BLaER1 treated with 17β-estradiol and CSF1 and Interleukin-3, amounts not matched to agents 10 nM and 100 nM (cell line): ENCODE data around the gene SLC19A1.

ENCODE experiments used
- H3K27ac ChIP-seq, 11 experiments: shearing (Covaris generic); formaldehyde crosslinking; 2 replicates each; pipeline ENCODE4 v1.8.1; 2022
- H3K27me3 ChIP-seq, 11 experiments: shearing (Covaris generic); formaldehyde crosslinking; 2 replicates each; pipeline ENCODE4 v1.8.1; 2022
- H3K36me3 ChIP-seq, 11 experiments: shearing (Covaris generic); formaldehyde crosslinking; 2 replicates each; pipeline ENCODE4 v1.8.1; 2022
- H3K4me1 ChIP-seq, 10 experiments: shearing (Covaris generic); formaldehyde crosslinking; 2 replicates each; pipeline ENCODE4 v1.8.1; 2022
- H3K4me2 ChIP-seq, 11 experiments: shearing (Covaris generic); formaldehyde crosslinking; 2 replicates each; pipeline ENCODE4 v1.8.1; 2022
- H3K4me3 ChIP-seq, 10 experiments: shearing (Covaris generic); formaldehyde crosslinking; 2 replicates each; pipeline ENCODE4 v1.8.1; 2022
- H3K9ac ChIP-seq, 11 experiments: shearing (Covaris generic); formaldehyde crosslinking; 2 replicates each; pipeline ENCODE4 v1.8.1; 2022
- H3K9me3 ChIP-seq, 11 experiments: shearing (Covaris generic); formaldehyde crosslinking; replicated peaks in 1 of 11; 2 replicates each; pipeline ENCODE4 v1.8.1; 2022
- H4K20me1 ChIP-seq, 11 experiments: shearing (Covaris generic); formaldehyde crosslinking; 2 replicates each; pipeline ENCODE4 v1.8.1; 2022
- Cebpa-rat ChIP-seq, 11 experiments: shearing (Covaris generic); IDR thresholded peaks; 2 replicates each; pipeline ENCODE4 v1.8.1; 2022

SLC19A1 gene

DNA sequence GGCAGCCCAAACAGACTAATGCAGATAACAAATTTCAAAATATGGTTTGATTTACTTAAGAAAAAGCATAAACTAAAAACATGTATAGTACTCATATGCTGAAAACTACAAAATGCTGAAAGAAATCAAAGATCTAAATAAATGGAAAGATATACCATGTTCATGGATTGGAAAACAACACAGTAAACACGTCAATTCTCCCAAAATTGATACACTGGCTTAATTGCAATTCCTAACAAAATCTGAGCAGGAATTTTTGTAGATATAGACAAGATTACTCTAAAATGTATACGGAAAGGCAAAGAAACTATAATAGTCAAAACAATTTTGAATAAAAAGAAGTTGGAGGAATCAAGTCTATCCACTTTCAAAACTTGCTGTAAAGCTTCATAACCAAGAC lies 21.0 kb downstream of the SLC19A1 start:
- Histone ChIP-seq H3K4me1 (peaks cover 16 to 32% (median 25%) of the 10 kb centered on the region in 10 experiments), H3K4me2 (no peak overlapping the region), H3K27me3 (no peaks in the 10 kb centered on the region), H3K4me3 (peak overlapping the region in 1 of 10 experiments; percentile 36; a peak in 3 of 20 replicates), H4K20me1 (no peaks in the 10 kb centered on the region; a peak in 1 of 22 replicates), H3K27ac (no peak overlapping the region), H3K36me3 (peaks cover 71 to 94% (median 91%) of the 10 kb centered on the region in 11 experiments), H3K9ac (no peak overlapping the region), H3K9me3 (peaks cover 61 to 78% (median 63%) of the 10 kb centered on the region in 11 experiments)
- no peak for TF ChIP-seq Cebpa-rat (IDR thresholded peaks at IDR 0.05)

GRCh38 chr21:45519182-45519581 lies 23.1 kb downstream of the SLC19A1 start:
- Histone ChIP-seq H3K27me3 (no peaks in the 10 kb centered on the region), H3K4me3 (peak overlapping the region in 6 of 10 experiments; percentile 17 to 36 (median 24); a peak in 6 of 20 replicates), H3K9me3 (peaks cover 57 to 66% (median 62%) of the 10 kb centered on the region in 11 experiments), H4K20me1 (peaks cover 0 to 9% (median 0%) of the 10 kb centered on the region in 11 experiments; a peak in 4 of 22 replicates), H3K4me1 (peaks cover 22 to 43% (median 34%) of the 10 kb centered on the region in 10 experiments), H3K36me3 (peaks cover 69 to 98% (median 96%) of the 10 kb centered on the region in 11 experiments), H3K27ac (peak overlapping the region in 8 of 11 experiments; percentile 63 to 82 (median 76); a peak in 12 of 22 replicates), H3K4me2 (peak overlapping the region in 3 of 11 experiments; percentile 66 to 72 (median 68); a peak in 3 of 22 replicates), H3K9ac (no peak overlapping the region)
- TF ChIP-seq Cebpa-rat (IDR thresholded peaks at IDR 0.05): no peak

GRCh38 chr21:45518742-45519141 lies 23.5 kb downstream of the SLC19A1 start:
- H4K20me1 ChIP-seq: peaks cover 0 to 11% (median 0%) of the 10 kb centered on the region in 11 experiments; a peak in 5 of 22 replicates
- no peaks in the 10 kb centered on the region for H3K27me3 ChIP-seq
- H3K4me2 ChIP-seq: peak overlapping the region in 9 of 11 experiments; percentile 28 to 73 (median 68); a peak in 14 of 22 replicates
- H3K27ac ChIP-seq: peak overlapping the region; percentile 54 to 82 (median 78); a peak in 20 of 22 replicates
- peaks cover 56 to 64% (median 60%) of the 10 kb centered on the region in 11 experiments for H3K9me3 ChIP-seq
- H3K9ac ChIP-seq: peak overlapping the region in 3 of 11 experiments; percentile 33 to 53 (median 46); a peak in 4 of 22 replicates
- no peak for TF ChIP-seq Cebpa-rat (IDR thresholded peaks at IDR 0.05)
- peak overlapping the region in 7 of 10 experiments; percentile 10 to 36 (median 22); a peak in 8 of 20 replicates for H3K4me3 ChIP-seq
- peaks cover 67 to 99% (median 98%) of the 10 kb centered on the region in 11 experiments for H3K36me3 ChIP-seq
- peaks cover 26 to 48% (median 38%) of the 10 kb centered on the region in 10 experiments for H3K4me1 ChIP-seq

GRCh38 chr21:45517249-45518065 lies 24.8 kb downstream of the SLC19A1 start:
- peak overlapping the region in 3 of 10 experiments; percentile 0 to 25 (median 23); a peak in 2 of 20 replicates for H3K4me3 ChIP-seq
- H3K27me3 ChIP-seq: no peaks in the 10 kb centered on the region
- TF ChIP-seq Cebpa-rat (IDR thresholded peaks at IDR 0.05): peak in 5 of 11 experiments; percentile 21 to 67 (median 53); a peak in 4 of 22 replicates
- H3K36me3 ChIP-seq: peaks cover 62 to 99% (median 96%) of the 10 kb centered on the region in 11 experiments
- peaks cover 0 to 24% (median 9%) of the 10 kb centered on the region in 11 experiments; a peak in 9 of 22 replicates for H4K20me1 ChIP-seq
- H3K9me3 ChIP-seq: peaks cover 43 to 51% (median 47%) of the 10 kb centered on the region in 11 experiments
- peak overlapping the region; percentile 54 to 82 (median 78); a peak in 21 of 22 replicates for H3K27ac ChIP-seq
- peak overlapping the region; percentile 50 to 73 (median 66) for H3K4me2 ChIP-seq
- peak overlapping the region in 9 of 11 experiments; percentile 46 to 68 (median 55); a peak in 16 of 22 replicates for H3K9ac ChIP-seq
- H3K4me1 ChIP-seq: peaks cover 30 to 61% (median 47%) of the 10 kb centered on the region in 10 experiments

DNA sequence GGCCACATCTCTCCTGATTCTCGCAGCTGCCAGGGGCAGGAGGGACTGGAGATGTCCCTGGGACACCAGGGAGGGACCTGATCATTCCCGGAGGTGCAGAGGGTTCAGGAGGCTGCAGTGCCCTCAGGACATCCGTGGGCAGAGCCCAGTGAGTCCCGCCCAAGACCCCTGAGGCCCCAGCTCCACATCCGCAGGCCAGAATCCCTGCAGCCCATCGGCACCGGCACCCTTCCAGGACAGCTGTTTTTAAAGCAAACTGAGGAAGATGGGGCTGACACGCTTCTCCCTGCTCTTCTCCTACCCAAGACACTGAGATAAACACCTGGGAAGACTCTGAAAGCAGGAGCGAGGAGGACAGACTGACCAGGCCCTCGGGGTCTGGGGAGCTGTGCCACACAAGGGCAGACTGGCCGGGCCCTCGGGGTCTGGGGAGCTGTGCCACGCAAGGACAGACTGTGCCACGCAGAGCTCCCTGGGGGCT lies 25.5 kb downstream of the SLC19A1 start:
- peak overlapping the region in 10 of 11 experiments; percentile 63 to 82 (median 78); a peak in 20 of 22 replicates for H3K27ac ChIP-seq
- H3K9me3 ChIP-seq: peaks cover 36 to 43% (median 40%) of the 10 kb centered on the region in 11 experiments
- peaks cover 60 to 99% (median 94%) of the 10 kb centered on the region in 11 experiments for H3K36me3 ChIP-seq
- H3K27me3 ChIP-seq: no peaks in the 10 kb centered on the region
- H3K9ac ChIP-seq: peak overlapping the region in 9 of 11 experiments; percentile 45 to 68 (median 55); a peak in 14 of 22 replicates
- no peak for TF ChIP-seq Cebpa-rat (IDR thresholded peaks at IDR 0.05)
- peak overlapping the region; percentile 50 to 73 (median 66); a peak in 21 of 22 replicates for H3K4me2 ChIP-seq
- no peak overlapping the region for H3K4me3 ChIP-seq
- H4K20me1 ChIP-seq: peaks cover 0 to 31% (median 15%) of the 10 kb centered on the region in 11 experiments; a peak in 11 of 22 replicates
- H3K4me1 ChIP-seq: peaks cover 30 to 68% (median 52%) of the 10 kb centered on the region in 10 experiments

DNA sequence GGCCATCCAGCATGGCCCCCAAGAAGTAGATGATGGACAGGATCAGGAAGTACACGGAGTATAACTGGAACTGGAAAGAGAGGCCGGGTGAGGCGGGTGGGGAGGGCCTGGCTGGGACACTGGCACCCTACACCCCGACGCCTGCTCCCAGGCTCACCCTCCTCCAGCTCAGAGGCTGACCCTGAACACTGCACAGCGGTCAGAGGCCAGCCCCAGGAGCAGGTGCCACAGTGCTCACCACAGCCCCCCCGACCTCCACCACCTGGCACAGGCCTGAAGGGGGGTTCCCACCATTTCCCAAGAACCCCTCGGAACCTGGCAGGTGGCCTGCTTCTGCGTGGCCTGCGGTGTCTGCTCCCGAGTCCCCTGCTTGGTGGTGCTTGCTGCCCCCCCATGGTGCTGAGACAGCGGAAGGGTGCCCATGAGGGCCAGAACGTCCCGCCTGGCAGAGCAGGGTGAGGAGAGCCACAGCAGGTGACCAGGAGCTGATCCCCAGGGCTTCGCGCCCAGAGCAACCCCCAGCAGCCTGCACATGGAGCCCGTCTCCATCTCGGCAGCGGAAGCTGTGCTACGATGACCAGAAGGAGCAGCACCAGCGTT lies 26.1 kb downstream of the SLC19A1 start:
- Histone ChIP-seq H3K4me3 (no peak overlapping the region), H3K4me2 (peak overlapping the region in 4 of 11 experiments; percentile 50 to 72 (median 64); a peak in 6 of 22 replicates), H3K9ac (peak overlapping the region in 5 of 11 experiments; percentile 29 to 63 (median 55); a peak in 4 of 22 replicates), H4K20me1 (peaks cover 0 to 36% (median 15%) of the 10 kb centered on the region in 11 experiments; a peak in 11 of 22 replicates), H3K27ac (peak overlapping the region in 10 of 11 experiments; percentile 63 to 82 (median 78); a peak in 18 of 22 replicates), H3K4me1 (peaks cover 30 to 70% (median 54%) of the 10 kb centered on the region in 10 experiments), H3K36me3 (peaks cover 55 to 96% (median 92%) of the 10 kb centered on the region in 11 experiments), H3K27me3 (no peaks in the 10 kb centered on the region), H3K9me3 (peaks cover 30 to 38% (median 34%) of the 10 kb centered on the region in 11 experiments)
- no peak for TF ChIP-seq Cebpa-rat (IDR thresholded peaks at IDR 0.05)

DNA sequence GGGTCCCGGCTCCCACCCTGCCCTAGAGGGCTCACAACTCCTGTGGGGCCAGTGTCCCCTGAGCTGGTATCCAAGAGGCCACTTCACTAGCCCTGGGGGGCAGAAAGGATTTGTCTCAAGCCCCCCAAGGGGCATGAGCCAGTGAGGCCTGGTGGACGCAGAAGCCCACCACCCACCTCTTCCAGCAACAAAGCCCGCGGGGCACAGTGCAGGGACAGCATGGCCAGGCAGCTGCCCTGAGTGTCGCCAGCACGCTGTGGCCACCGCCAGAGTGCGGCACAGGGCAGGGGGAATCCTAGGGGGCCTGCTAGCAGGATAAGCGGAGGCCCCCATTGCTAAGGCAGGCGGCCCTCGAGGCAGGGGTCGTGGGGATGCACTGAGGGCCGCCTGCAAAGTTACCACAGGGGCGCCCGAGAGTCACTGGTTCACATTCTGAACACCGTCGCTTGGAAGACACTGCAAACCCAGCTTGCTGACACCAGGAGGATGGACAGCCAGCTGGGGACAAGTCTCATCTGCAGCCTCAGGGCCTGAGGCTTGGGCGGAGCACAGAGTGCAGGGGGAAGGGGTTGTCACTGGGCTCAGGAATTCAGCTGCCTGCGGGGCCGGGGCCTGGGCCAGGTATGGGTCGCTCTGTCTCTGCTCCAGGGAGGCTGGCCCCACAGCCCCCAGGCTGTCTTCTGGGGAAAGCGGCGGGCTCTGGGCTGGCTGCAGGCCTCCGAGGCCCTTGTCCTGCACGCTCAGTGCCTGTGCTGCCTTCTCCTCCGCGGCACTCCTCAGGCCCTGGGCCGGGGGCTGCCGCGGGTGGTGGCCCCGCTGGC lies 26.8 kb downstream of the SLC19A1 start:
- TF ChIP-seq Cebpa-rat (IDR thresholded peaks at IDR 0.05): no peak
- H3K4me1 ChIP-seq: peaks cover 30 to 70% (median 54%) of the 10 kb centered on the region in 10 experiments
- H3K36me3 ChIP-seq: peaks cover 47 to 89% (median 85%) of the 10 kb centered on the region in 11 experiments
- H3K27me3 ChIP-seq: no peaks in the 10 kb centered on the region
- H3K4me3 ChIP-seq: no peak overlapping the region
- peaks cover 23 to 31% (median 27%) of the 10 kb centered on the region in 11 experiments for H3K9me3 ChIP-seq
- 0 out of 22 replicates have a peak overlapping the region, but pooled peaks of 1 of the 11 experiments have one; percentile 4 for H3K9ac ChIP-seq
- no peak overlapping the region for H3K4me2 ChIP-seq
- peak overlapping the region in 6 of 11 experiments; percentile 27 to 82 (median 79); a peak in 7 of 22 replicates for H3K27ac ChIP-seq
- peaks cover 0 to 38% (median 15%) of the 10 kb centered on the region in 11 experiments; a peak in 11 of 22 replicates for H4K20me1 ChIP-seq
